Mucosa of descending colon (tissue), 3 donors: Measurements from ENCODE around the gene CISD3. TPM values are rescaled to one million over a fixed set of nuclear protein-coding genes. Genes with fewer than 3 reads are reported as not detected.

Source experiments
- ATAC-seq: fragments of 200-7000 bp; cut with Tn5 transposase; one replicate; pipeline ENCODE4 v1.9.1; 2020; ENCODE audit warnings: mild to moderate bottlenecking, moderate library complexity
- DNase-seq, 3 donors: peaks; one replicate each; pipeline ENCODE4 v3.0.0-alpha.2; 2020
- H3K36me3 ChIP-seq: fragments of 200-600 bp; one replicate; pipeline ENCODE4 v1.8.0; 2021; ENCODE audit warnings: low read depth, mild to moderate bottlenecking
- H3K4me1 ChIP-seq: fragments of 200-600 bp; one replicate; pipeline ENCODE4 v1.8.0; 2021; ENCODE audit warnings: low read depth, mild to moderate bottlenecking
- H3K4me3 ChIP-seq: fragments of 200-600 bp; one replicate; pipeline ENCODE4 v1.8.0; 2021; ENCODE audit warnings: mild to moderate bottlenecking
- H3K9me3 ChIP-seq: fragments of 200-600 bp; one replicate; pipeline ENCODE4 v1.8.0; 2021; ENCODE audit warnings: mild to moderate bottlenecking
- intact Hi-C, 2 donors: fragments of 100-400 bp; cut with DNase I in 1 of 2; cut with micrococcal nuclease in 1 of 2; formaldehyde crosslinking; loops; one replicate each; pipeline versions ENCODE4 v1.11.0 to v1.11.1; 2022; cut with DNase I, micrococcal nuclease
- total RNA-seq, 3 donors: library from RNA; stranded (reverse); fragmentation: NEBNext Ultra II Directional in 2 of 3; extraction: Animal tissue kit (Norgen Biotek cat#: 25700) in 2 of 3; gene quantifications; one replicate each; pipeline versions ENCODE4 v1.2.1 to v1.2.4, GENCODE V29; 2021 to 2023
- TF ChIP-seq, protein P1 (sequence below): fragments of 200-600 bp; IDR thresholded peaks from one replicate; pipeline ENCODE4 v1.8.0; 2022; ENCODE audit warnings: antibody characterized with exemption, mild to moderate bottlenecking
- donor health status: DM: no; HTN: no; CAD: no; lungs with moderate emphysema.
- donor health status: DM: no; HTN: no; CAD: no.
- donor health status: DM: no; HTN: yes; CAD: no.

Gene CISD3
- total RNA-seq, 3 donors from 2014 or later: 60.8 to 101 (median 91.8) TPM

DNA sequence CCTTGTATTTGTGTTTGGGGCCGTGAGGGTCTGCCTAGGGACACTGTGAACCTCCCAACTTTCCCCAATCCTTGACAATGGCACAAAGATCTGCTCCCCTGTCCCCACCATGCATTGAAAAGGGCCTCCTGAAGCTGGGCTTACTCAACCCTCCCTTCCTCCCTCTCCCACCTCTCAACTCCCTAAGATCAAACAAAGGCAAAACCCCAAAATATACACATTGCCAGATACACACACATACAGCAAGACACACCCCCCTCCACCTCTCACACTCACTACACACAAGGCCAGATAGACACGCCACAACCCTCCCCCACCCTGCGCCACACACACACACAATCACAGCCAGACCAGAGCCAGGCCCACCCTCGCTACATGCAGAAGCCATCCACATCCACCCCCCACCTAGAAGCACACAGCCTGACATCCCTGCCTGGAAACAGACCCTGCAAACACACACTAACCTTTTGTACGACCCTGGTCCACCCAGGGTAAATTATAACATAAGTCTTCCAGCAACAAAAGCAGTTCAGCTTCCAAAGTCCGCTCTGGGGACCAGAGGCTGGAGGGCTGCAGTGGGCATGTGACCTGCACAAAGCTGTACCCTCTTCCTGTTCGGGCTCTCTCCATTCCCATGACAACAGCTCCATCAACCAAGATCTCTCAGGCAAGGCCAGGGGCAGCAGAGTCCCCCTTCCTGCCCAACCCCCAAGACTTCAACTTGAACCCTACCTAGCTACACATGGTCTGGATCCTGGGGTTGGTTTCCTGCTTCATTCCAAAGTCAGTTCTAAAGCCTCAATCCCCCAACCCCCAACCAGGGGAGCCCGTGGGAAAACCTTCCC is 16.1 kb downstream of the CISD3 start:
- TF ChIP-seq, protein P1, sequence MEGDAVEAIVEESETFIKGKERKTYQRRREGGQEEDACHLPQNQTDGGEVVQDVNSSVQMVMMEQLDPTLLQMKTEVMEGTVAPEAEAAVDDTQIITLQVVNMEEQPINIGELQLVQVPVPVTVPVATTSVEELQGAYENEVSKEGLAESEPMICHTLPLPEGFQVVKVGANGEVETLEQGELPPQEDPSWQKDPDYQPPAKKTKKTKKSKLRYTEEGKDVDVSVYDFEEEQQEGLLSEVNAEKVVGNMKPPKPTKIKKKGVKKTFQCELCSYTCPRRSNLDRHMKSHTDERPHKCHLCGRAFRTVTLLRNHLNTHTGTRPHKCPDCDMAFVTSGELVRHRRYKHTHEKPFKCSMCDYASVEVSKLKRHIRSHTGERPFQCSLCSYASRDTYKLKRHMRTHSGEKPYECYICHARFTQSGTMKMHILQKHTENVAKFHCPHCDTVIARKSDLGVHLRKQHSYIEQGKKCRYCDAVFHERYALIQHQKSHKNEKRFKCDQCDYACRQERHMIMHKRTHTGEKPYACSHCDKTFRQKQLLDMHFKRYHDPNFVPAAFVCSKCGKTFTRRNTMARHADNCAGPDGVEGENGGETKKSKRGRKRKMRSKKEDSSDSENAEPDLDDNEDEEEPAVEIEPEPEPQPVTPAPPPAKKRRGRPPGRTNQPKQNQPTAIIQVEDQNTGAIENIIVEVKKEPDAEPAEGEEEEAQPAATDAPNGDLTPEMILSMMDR: no peak
- Histone ChIP-seq H3K4me3 (no peak overlapping the region), H3K9me3 (no peaks in the 10 kb centered on the region), H3K4me1 (peaks cover 57% of the 10 kb centered on the region), H3K36me3 (no peaks in the 10 kb centered on the region)
- no peak for DNase-seq
- no peak for ATAC-seq
- intact Hi-C loops: no loop called here

DNA sequence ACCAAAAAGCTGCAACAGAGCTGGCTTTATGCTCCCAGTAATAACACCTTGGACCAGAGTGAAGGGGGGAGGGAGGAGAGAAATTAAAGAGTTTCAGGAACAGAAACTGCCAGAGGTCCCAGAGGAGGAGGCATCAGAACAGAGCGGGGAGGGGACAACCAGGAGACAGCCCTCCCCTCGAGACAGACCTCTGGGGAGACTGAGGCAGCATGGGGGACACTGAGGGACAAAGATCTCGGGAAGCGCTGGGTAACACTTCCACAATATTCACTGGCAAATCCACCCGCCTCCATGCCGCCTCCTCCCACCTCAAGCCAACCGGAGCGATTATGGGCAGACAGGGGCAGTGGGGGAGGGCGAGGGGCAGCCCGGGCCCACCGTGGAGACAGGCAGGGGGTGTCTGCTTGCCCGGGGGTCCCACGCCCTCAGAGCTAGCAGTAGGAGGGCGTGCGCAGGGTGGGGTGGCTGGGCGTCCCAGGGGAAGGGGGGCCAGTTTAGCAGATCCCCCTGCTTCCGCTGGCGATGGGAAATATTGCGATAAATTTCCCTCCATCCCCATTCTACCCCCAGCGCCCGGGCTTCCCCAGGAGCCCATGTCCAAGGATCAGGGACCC is 16.8 kb downstream of the CISD3 start:
- Histone ChIP-seq H3K36me3 (no peaks in the 10 kb centered on the region), H3K4me1 (peaks cover 56% of the 10 kb centered on the region), H3K9me3 (no peaks in the 10 kb centered on the region), H3K4me3 (peak overlapping the region; percentile 43)
- TF ChIP-seq, protein P1: no peak
- DNase-seq (peak in 1 of 3 donors; percentile 27), ATAC-seq (no peak)
- intact Hi-C loops: no loop called here

DNA sequence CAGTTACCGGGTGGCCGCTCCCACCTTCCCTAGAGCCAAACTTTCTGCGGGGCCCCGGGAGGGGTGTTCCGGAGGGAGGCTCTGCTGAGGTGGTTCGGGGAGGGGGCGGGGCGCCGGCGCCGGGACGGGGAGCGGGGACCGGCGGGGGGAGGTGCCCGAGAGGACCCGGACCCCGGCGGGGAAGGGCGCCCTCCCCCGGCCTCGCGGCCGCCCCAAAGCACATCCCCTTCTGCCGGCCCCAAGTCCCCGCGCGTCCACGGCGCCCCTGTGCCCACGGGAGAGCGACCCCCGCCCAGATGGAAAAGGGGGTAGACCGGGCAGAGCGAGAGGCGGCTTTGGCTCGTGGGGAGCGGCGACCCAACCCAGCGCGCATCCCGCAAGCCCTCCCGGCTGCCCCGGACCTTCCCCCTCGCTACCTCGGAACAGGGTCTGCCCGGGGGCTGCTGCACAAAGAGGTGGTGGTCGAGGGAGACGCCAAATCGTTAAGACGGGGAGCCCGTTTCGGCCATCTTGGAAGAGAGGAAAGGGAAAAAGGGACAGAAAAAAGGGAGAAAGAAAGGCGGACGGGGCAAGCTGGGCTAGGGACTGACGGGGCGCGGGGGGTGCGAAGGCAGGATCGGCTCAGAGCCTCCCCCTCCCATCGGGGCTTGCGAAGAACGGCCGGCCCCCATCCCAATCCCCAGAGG is 17.5 kb downstream of the CISD3 start:
- DNase-seq (peak; percentile 61 to 69 (median 67)), ATAC-seq (no peak)
- intact Hi-C loops: no loop called here
- TF ChIP-seq, protein P1: no peak
- Histone ChIP-seq H3K9me3 (no peaks in the 10 kb centered on the region), H3K4me3 (peak overlapping the region; percentile 43), H3K4me1 (peaks cover 51% of the 10 kb centered on the region), H3K36me3 (peaks cover 4% of the 10 kb centered on the region)

DNA sequence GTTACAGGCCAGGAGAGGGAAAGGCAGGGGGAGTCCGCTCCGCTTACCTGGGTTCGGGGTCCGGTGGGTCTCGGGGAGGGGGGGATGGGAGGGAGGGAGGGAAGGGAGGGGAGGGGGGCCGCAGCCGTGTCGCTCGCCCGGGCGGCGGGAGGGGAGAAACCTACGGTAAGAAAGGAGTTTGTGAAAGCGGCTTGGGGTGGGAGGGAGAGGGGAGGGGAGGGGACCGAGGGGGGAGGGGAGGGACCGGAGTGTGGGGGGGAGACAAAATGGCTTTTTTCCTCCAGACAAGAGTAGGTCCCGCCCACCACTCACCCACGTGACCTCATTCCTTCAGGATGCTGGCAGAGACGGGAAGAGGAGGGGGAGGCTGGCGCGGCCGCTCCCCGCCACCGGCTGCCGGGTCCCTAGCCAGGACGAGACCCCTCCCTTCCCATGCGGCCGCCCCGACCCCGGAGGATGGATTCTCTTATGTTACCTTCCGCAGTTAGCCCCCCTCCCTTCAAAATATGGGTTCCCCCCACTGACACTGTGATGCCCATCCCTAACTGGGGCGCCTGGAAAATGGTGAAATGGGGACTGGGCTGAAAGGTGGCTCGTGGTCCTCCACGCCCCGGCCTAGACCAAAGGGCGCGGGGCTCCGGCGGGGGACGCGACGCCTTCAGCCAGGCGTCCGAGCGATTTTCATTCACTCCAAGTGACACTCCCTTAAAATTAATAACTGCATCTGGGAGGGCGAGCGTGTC is 18.2 kb downstream of the CISD3 start, which contains the start of gene PCGF2:
Gene PCGF2 (minus strand): TSS at position 188 of the 743 bp plus-strand sequence. CDS start 7,934 bp downstream, outside the sequence.
- intact Hi-C loops: no loop called here
- peak within 1 kb of the TSS; percentile 43 for H3K4me3 ChIP-seq
- TF ChIP-seq, protein P1: no peak
- DNase-seq: peak; percentile 88 to 97 (median 91)
- ATAC-seq: peak; percentile 23
- peaks cover 44% of the 10 kb centered on the region for H3K4me1 ChIP-seq
- no peaks in the 10 kb centered on the region for H3K9me3 ChIP-seq
- peaks cover 4% of the 10 kb centered on the region for H3K36me3 ChIP-seq

DNA sequence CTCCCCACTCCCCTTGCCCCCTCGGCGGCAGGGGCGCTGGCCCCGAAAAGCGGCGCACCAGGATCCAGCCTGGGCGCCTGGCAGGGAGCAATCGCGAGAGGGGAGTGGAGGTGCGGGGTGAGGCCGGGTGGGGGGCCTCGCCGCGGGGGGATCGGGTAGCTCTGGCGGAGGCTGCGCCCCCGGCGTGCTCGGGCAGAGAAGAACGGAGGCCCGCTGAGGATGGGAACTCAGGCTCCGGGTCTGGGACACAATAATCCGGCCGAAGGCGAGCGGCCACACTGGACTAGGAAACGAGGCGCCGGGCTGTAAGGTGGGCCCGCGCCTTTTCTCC is 18.7 kb downstream of the CISD3 start:
- peaks cover 4% of the 10 kb centered on the region for H3K36me3 ChIP-seq
- intact Hi-C loops: no loop called here
- no peak for DNase-seq
- TF ChIP-seq, protein P1: no peak
- H3K4me1 ChIP-seq: peaks cover 46% of the 10 kb centered on the region
- H3K9me3 ChIP-seq: no peaks in the 10 kb centered on the region
- H3K4me3 ChIP-seq: peak overlapping the region; percentile 23
- ATAC-seq: no peak
